HG03520 (cell line): Measurements from ENCODE around the gene TRIM39.
"Not testable (repeated sequence)": the region's sequence is repeated elsewhere in the genome, so short reads cannot be mapped to it uniquely, and the experiment has no call there.

ENCODE experiments used
- ATAC-seq: cut with Tn5 transposase; IDR thresholded peaks from one replicate; pipeline ENCODE4 v1.9.1; 2021; ENCODE audit warnings: mild to moderate bottlenecking, moderate library complexity; ENCODE audit not compliant: unreplicated experiment

The TRIM39 gene

GRCh38 chr6:30326526-30327231, at the start of gene TRIM39:
TRIM39 (plus strand) TSS chr6:30326927; CDS start chr6:30329318, 2,391 bp downstream.
- peak; percentile 60 for ATAC-seq

GRCh38 chr6:30280988-30281387, 45.7 kb upstream of the TRIM39 start:
- not testable (repeated sequence) for ATAC-seq

GRCh38 chr6:30282522-30282921, 44.2 kb upstream of the TRIM39 start:
- ATAC-seq: no peak

GRCh38 chr6:30283761-30284160, 43.0 kb upstream of the TRIM39 start:
- ATAC-seq: no peak

- no peak for ATAC-seq
These were observed 39.6 kb upstream of the TRIM39 start for GRCh38 chr6:30287139-30287538.

GRCh38 chr6:30295837-30296236, 30.9 kb upstream of the TRIM39 start:
- ATAC-seq: no peak

- ATAC-seq: no peak
These were observed 22.7 kb upstream of the TRIM39 start for GRCh38 chr6:30304002-30304401.

- no peak for ATAC-seq
These were observed 15.6 kb upstream of the TRIM39 start for GRCh38 chr6:30311101-30311500.

GRCh38 chr6:30311671-30312070, 15.1 kb upstream of the TRIM39 start:
- no peak for ATAC-seq

GRCh38 chr6:30312266-30312665, 14.5 kb upstream of the TRIM39 start:
- no peak for ATAC-seq

GRCh38 chr6:30312676-30313321, 13.9 kb upstream of the TRIM39 start:
- no peak for ATAC-seq

- ATAC-seq: no peak
These were observed 11.6 kb upstream of the TRIM39 start for GRCh38 chr6:30315156-30315555.

GRCh38 chr6:30317913-30318589, 8.7 kb upstream of the TRIM39 start:
- no peak for ATAC-seq

- ATAC-seq: no peak
These were observed 7.4 kb upstream of the TRIM39 start for GRCh38 chr6:30319146-30319835.

- no peak for ATAC-seq
These were observed 4.9 kb upstream of the TRIM39 start for GRCh38 chr6:30321692-30322388.

GRCh38 chr6:30322527-30323501, 3.9 kb upstream of the TRIM39 start:
- no peak for ATAC-seq

- no peak for ATAC-seq
These were observed 2.9 kb upstream of the TRIM39 start for GRCh38 chr6:30323806-30324205.

- ATAC-seq: no peak
These were observed 1.4 kb upstream of the TRIM39 start for GRCh38 chr6:30325150-30325872.
